ENCODE data around the gene MKNK2.

DNA sequence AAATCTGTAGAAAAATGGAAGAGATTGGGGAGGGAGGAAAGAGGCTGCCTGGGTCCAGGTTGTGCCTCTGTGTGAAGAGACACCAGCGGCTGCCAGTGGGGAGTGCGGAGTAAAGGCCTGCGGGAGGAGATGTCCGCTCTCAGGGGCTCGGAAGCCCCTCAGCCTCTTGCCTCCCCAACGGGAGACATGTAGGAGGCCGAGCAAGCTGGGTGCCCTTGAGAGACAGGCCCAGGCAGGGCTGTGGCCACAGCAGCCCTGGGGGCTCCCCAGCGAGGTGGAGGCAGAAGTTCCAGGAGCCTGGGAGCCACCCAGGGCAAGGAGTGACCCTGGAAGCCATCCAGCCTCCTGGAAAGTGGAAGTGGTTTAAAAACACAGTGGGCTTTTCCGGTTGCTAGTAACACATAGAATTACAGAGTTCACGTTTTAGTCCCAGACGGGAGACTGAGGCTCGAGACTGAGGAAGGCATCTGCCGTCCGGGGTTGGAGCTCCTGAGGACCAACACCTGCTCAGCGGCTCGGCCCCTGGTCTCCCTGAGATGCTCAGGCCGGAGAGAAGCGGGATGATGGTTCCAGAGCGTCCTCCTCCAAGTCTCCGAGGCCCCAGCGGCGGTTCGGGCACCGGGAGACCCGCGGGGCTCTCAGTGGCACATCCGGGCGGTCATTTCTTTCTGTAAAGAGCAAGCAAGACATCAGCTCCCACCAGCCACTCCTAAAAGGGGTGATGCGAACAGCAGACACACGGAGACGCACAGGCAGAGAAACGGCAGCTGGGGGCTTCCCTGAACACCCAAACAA lies 21.9 kb upstream of the MKNK2 start:
- TF ChIP-seq, protein P1, sequence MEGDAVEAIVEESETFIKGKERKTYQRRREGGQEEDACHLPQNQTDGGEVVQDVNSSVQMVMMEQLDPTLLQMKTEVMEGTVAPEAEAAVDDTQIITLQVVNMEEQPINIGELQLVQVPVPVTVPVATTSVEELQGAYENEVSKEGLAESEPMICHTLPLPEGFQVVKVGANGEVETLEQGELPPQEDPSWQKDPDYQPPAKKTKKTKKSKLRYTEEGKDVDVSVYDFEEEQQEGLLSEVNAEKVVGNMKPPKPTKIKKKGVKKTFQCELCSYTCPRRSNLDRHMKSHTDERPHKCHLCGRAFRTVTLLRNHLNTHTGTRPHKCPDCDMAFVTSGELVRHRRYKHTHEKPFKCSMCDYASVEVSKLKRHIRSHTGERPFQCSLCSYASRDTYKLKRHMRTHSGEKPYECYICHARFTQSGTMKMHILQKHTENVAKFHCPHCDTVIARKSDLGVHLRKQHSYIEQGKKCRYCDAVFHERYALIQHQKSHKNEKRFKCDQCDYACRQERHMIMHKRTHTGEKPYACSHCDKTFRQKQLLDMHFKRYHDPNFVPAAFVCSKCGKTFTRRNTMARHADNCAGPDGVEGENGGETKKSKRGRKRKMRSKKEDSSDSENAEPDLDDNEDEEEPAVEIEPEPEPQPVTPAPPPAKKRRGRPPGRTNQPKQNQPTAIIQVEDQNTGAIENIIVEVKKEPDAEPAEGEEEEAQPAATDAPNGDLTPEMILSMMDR (IDR thresholded peaks at IDR 0.05 in 8 of 11, conservative IDR thresholded peaks at IDR 0.05 in 3 of 11): no peak
- TF ChIP-seq POLR2A (IDR thresholded peaks at IDR 0.05): no peak
- peak in 1 of 3 donors; percentile 61 for TF ChIP-seq POLR2AphosphoS5 (IDR thresholded peaks at IDR 0.05)
